Ishikawa (cell line): ENCODE measurements around the gene TMEM272.
A peak's percentile ranks its signal among the peaks of the same experiment; 100 is the strongest.

Source experiments
- CEBPB ChIP-seq: IDR thresholded peaks from 2 replicates; pipeline ENCODE4 v1.6.1; 2012
- CREB1 ChIP-seq: IDR thresholded peaks from 2 replicates; pipeline ENCODE4 v1.6.1; 2012; ENCODE audit warnings: low read depth
- EGR1 ChIP-seq: IDR thresholded peaks from 2 replicates; pipeline ENCODE4 v1.6.1; 2012
- EP300 ChIP-seq: IDR thresholded peaks from 2 replicates; pipeline ENCODE4 v1.6.1; 2012; ENCODE audit warnings: borderline replicate concordance
- FOXM1 ChIP-seq: IDR thresholded peaks from 2 replicates; pipeline ENCODE4 v1.6.1; 2012; ENCODE audit warnings: low read depth, borderline replicate concordance
- MAX ChIP-seq: IDR thresholded peaks from 2 replicates; pipeline ENCODE4 v1.6.1; 2012
- NFIC ChIP-seq: IDR thresholded peaks from 2 replicates; pipeline ENCODE4 v1.6.1; 2012
- RAD21 ChIP-seq: IDR thresholded peaks from 2 replicates; pipeline ENCODE4 v1.6.1; 2012; ENCODE audit warnings: low read depth
- TAF1 ChIP-seq: IDR thresholded peaks from 2 replicates; pipeline ENCODE4 v1.6.1; 2012; ENCODE audit warnings: low read depth, mild to moderate bottlenecking
- TCF12 ChIP-seq: IDR thresholded peaks from 2 replicates; pipeline ENCODE4 v1.6.1; 2012; ENCODE audit warnings: low read depth
- TEAD4 ChIP-seq: IDR thresholded peaks from 2 replicates; pipeline ENCODE4 v1.6.1; 2012
- YY1 ChIP-seq: IDR thresholded peaks from 2 replicates; pipeline ENCODE4 v1.6.1; 2012; ENCODE audit warnings: low read depth
- ZBTB7A ChIP-seq: IDR thresholded peaks from 2 replicates; pipeline ENCODE4 v1.6.1; 2012; ENCODE audit warnings: low read depth
- TF ChIP-seq, protein P1 (sequence below): IDR thresholded peaks from 2 replicates; pipeline ENCODE4 v1.6.1; 2012
- TF ChIP-seq, protein P2 (sequence below): IDR thresholded peaks from 2 replicates; pipeline ENCODE4 v1.6.1; 2012; ENCODE audit warnings: low read depth, mild to moderate bottlenecking

TMEM272 gene

GRCh38 chr13:51858433-51859247 is 13.7 kb upstream of the TMEM272 start:
- TF ChIP-seq CEBPB (no peak), NFIC (no peak), RAD21 (no peak), ZBTB7A (no peak), EP300 (no peak), TAF1 (no peak)
- TF ChIP-seq, protein P1, sequence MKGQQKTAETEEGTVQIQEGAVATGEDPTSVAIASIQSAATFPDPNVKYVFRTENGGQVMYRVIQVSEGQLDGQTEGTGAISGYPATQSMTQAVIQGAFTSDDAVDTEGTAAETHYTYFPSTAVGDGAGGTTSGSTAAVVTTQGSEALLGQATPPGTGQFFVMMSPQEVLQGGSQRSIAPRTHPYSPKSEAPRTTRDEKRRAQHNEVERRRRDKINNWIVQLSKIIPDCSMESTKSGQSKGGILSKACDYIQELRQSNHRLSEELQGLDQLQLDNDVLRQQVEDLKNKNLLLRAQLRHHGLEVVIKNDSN: no peak

DNA sequence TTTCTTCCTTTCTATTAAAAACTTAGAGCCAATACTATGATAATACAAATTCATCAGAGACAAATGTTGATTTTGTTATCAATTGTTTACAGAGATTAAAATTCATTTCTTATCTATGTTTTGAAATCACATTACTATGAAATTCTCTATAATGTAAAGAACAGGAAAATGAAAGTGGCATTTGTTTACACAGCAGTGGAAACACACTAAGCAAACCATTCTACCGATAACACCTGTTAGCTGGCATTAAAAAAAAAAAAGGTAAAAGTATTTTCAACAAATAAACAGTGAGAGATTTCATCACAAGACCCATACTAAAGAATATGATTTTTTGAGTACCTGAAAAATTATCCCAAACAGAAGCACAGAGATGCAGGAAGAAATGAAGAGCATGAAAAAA is 12.0 kb upstream of the TMEM272 start:
- no peak for TF ChIP-seq TAF1
- no peak for TF ChIP-seq ZBTB7A
- TF ChIP-seq, protein P1: no peak
- TF ChIP-seq TEAD4: no peak
- TF ChIP-seq RAD21: no peak
- no peak for TF ChIP-seq MAX
- TF ChIP-seq TCF12: no peak
- TF ChIP-seq YY1: no peak
- no peak for TF ChIP-seq CEBPB
- TF ChIP-seq, protein P2, sequence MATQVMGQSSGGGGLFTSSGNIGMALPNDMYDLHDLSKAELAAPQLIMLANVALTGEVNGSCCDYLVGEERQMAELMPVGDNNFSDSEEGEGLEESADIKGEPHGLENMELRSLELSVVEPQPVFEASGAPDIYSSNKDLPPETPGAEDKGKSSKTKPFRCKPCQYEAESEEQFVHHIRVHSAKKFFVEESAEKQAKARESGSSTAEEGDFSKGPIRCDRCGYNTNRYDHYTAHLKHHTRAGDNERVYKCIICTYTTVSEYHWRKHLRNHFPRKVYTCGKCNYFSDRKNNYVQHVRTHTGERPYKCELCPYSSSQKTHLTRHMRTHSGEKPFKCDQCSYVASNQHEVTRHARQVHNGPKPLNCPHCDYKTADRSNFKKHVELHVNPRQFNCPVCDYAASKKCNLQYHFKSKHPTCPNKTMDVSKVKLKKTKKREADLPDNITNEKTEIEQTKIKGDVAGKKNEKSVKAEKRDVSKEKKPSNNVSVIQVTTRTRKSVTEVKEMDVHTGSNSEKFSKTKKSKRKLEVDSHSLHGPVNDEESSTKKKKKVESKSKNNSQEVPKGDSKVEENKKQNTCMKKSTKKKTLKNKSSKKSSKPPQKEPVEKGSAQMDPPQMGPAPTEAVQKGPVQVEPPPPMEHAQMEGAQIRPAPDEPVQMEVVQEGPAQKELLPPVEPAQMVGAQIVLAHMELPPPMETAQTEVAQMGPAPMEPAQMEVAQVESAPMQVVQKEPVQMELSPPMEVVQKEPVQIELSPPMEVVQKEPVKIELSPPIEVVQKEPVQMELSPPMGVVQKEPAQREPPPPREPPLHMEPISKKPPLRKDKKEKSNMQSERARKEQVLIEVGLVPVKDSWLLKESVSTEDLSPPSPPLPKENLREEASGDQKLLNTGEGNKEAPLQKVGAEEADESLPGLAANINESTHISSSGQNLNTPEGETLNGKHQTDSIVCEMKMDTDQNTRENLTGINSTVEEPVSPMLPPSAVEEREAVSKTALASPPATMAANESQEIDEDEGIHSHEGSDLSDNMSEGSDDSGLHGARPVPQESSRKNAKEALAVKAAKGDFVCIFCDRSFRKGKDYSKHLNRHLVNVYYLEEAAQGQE: no peak
- TF ChIP-seq EP300: no peak
- no peak for TF ChIP-seq FOXM1
- no peak for TF ChIP-seq EGR1
- TF ChIP-seq NFIC: no peak
- no peak for TF ChIP-seq CREB1

GRCh38 chr13:51856027-51856736 is 11.2 kb upstream of the TMEM272 start:
- no peak for TF ChIP-seq TCF12
- no peak for TF ChIP-seq CEBPB
- no peak for TF ChIP-seq ZBTB7A
- no peak for TF ChIP-seq CREB1
- TF ChIP-seq MAX: no peak
- TF ChIP-seq EP300: no peak
- TF ChIP-seq TEAD4: no peak
- TF ChIP-seq, protein P1: no peak
- TF ChIP-seq YY1: no peak
- TF ChIP-seq, protein P2: no peak
- TF ChIP-seq EGR1: no peak
- no peak for TF ChIP-seq RAD21
- TF ChIP-seq TAF1: no peak
- TF ChIP-seq NFIC: no peak
- no peak for TF ChIP-seq FOXM1

DNA sequence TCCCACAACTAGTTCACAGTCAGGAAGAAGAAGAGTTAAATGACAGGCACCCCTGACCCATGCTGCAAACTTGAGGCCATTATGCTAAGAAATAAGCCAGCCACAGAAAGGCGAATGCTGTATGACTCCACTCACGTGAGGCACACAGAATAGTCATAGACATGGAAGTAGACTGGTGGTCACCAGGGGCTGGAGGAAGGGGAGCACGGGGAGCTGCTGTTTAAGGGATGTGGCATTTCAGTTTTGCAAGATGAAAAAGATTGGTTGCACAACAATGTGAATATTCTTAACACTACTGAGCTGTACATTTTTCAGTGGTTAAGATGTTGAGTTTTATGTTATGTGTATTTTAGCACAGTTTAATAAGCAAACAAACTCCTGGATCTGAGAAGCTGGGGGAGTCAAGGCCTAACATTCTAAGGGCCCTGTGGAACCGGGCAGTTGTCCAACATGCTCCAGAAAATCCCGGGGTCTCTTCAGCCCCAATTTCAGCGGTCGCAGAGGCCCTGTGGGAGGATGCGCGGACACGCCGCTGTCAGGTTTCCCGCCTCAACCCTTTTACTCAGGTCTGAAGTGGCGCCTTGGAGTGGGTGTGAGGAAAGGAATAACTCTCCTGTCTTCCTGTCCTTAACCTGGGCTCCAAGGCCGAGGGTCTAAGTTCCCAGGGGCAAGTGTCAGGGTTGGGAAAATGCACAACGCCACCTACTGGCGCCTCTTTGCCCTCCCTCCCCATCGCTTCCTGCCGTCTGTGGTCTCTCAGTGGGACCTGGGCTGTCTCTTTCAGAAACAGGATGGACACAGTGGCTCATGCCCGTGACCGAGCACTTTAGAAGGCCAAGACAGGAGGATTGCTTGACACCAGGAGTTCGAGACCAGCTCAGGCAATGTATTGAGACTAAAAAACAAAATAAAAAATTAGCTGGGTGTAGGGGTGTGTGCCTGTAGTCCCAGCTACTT is 4.4 kb upstream of the TMEM272 start:
- TF ChIP-seq EP300 (no peak), RAD21 (peak; percentile 47; the same call in 1 of the 2 replicates)
